NOMO-1 treated with DMSO at 0.1 percent for 48 hours (cell line): Measurements from ENCODE around the gene DNAJB8.

Experiments
- DNase-seq: peaks from one replicate; lab custom pipeline; 2025; ENCODE audit not compliant: unreplicated experiment; lab: John Stamatoyannopoulos, UW

Gene DNAJB8

GRCh38 chr3:128466840-128467541 lies at the start of gene DNAJB8:
TSS of gene DNAJB8 (minus strand) at chr3:128466890. CDS start at chr3:128463245, 3,645 bp downstream.
- no peak for DNase-seq

GRCh38 chr3:128515967-128516366 lies 49.3 kb upstream of the DNAJB8 start:
- peak; percentile 33 for DNase-seq

GRCh38 chr3:128508852-128509251 lies 42.2 kb upstream of the DNAJB8 start:
- DNase-seq: no peak

- DNase-seq: no peak
Observed at GRCh38 chr3:128506754-128507153, 40.1 kb upstream of the DNAJB8 start.

GRCh38 chr3:128505771-128506170 lies 39.1 kb upstream of the DNAJB8 start:
- DNase-seq: peak; percentile 56

GRCh38 chr3:128504963-128505730 lies 38.5 kb upstream of the DNAJB8 start:
- no peak for DNase-seq

- DNase-seq: no peak
Observed at GRCh38 chr3:128504533-128504915, 37.8 kb upstream of the DNAJB8 start.

- no peak for DNase-seq
Observed at GRCh38 chr3:128503751-128504532, 37.3 kb upstream of the DNAJB8 start.

- no peak for DNase-seq
Observed at GRCh38 chr3:128503164-128503651, 36.5 kb upstream of the DNAJB8 start.

- DNase-seq: no peak
Observed at GRCh38 chr3:128502712-128503111, 36.0 kb upstream of the DNAJB8 start.

GRCh38 chr3:128501431-128501830 lies 34.7 kb upstream of the DNAJB8 start:
- no peak for DNase-seq

- DNase-seq: no peak
Observed at GRCh38 chr3:128500556-128500955, 33.9 kb upstream of the DNAJB8 start.

- no peak for DNase-seq
Observed at GRCh38 chr3:128499724-128500275, 33.1 kb upstream of the DNAJB8 start.

- DNase-seq: no peak
Observed at GRCh38 chr3:128498901-128499530, 32.3 kb upstream of the DNAJB8 start.

GRCh38 chr3:128498127-128498626 lies 31.5 kb upstream of the DNAJB8 start:
- no peak for DNase-seq

- peak; percentile 82 for DNase-seq
Observed at GRCh38 chr3:128497305-128498126, 30.8 kb upstream of the DNAJB8 start.

- no peak for DNase-seq
Observed at GRCh38 chr3:128496602-128497304, 30.1 kb upstream of the DNAJB8 start.

- DNase-seq: no peak
Observed at GRCh38 chr3:128496019-128496601, 29.4 kb upstream of the DNAJB8 start.
